HFF-Myc (cell line): ENCODE data around the gene TRIAP1.
A peak's percentile ranks its signal among the peaks of the same experiment; 100 is the strongest.

ENCODE experiments used
- DNase-seq: peaks from one replicate; pipeline ENCODE4 v3.0.0-alpha.2; 2011; ENCODE audit warnings: low read depth; ENCODE audit errors: extremely low read depth
- H3K4me3 ChIP-seq: replicated peaks from 2 replicates; pipeline ENCODE4 v1.5.1; 2011; ENCODE audit warnings: low read depth, mild to moderate bottlenecking, control low read depth, low read length
- CTCF ChIP-seq: IDR thresholded peaks from 2 replicates; pipeline ENCODE4 v1.5.1; 2012; ENCODE audit warnings: mild to moderate bottlenecking, low read depth, low read length, control low read depth; ENCODE audit errors: missing control alignments

The TRIAP1 gene

GRCh38 chr12:120474616-120474960 lies 28.4 kb upstream of the TRIAP1 start:
- H3K4me3 ChIP-seq, result no peak overlapping the region
- DNase-seq, result peak; percentile 53
- no peak for TF ChIP-seq CTCF

- no peak overlapping the region for H3K4me3 ChIP-seq
- no peak for TF ChIP-seq CTCF
- DNase-seq, result no peak
Measured at GRCh38 chr12:120473807-120474615, 27.8 kb upstream of the TRIAP1 start.

GRCh38 chr12:120472521-120472920 lies 26.3 kb upstream of the TRIAP1 start:
- no peak for DNase-seq
- H3K4me3 ChIP-seq, result no peak overlapping the region
- no peak for TF ChIP-seq CTCF

GRCh38 chr12:120470150-120470784 lies 24.1 kb upstream of the TRIAP1 start:
- TF ChIP-seq CTCF, result no peak
- H3K4me3 ChIP-seq, result peak overlapping the region; percentile 79
- DNase-seq, result no peak

GRCh38 chr12:120469450-120470149 lies 23.4 kb upstream of the TRIAP1 start, which contains the start of gene SRSF9:
Gene SRSF9 (minus strand): TSS chr12:120469748. CDS start chr12:120469609, 139 bp downstream.
- DNase-seq, result peak; percentile 85
- H3K4me3 ChIP-seq, result peak within 1 kb of the TSS; percentile 79

More at GRCh38 chr12:120469450-120470149, 23.4 kb upstream of the TRIAP1 start, which contains the start of gene SRSF9:
- peak; percentile 93 for TF ChIP-seq CTCF
